Activated CD4-positive, alpha-beta T cell treated with anti-CD3 and anti-CD28 coated beads, Interleukin-10, Interleukin-2, amounts not matched to agents 100 ng/mL and 50 ng/mL, durations not matched to agents 16 hours and 8 hours (primary cell): ENCODE results near the gene CTAGE4.
"Not testable (repeated sequence)": the region's sequence is repeated elsewhere in the genome, so short reads cannot be mapped to it uniquely, and the experiment has no call there.

Source experiments
- DNase-seq: peaks from one replicate; pipeline ENCODE4 v3.0.0-alpha.2; 2020

The CTAGE4 gene

DNA sequence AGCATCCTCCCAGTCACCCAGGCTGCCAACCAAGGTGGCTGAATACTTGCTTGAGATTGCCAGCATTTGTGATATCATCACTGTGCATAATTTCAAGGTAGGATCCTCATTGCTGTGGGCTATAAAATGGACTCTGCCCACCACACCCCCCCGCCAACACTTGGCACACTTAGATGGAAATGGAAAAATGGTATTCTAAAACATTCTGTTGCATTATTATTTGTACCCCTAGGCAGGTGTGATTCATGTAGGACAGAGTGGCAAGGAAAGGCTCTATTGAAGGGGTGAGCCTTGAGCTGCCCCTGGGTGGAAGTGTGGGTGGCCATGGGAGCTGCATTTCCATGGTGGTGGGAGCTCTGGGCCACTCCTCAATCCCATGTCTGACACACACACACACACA is 35.3 kb downstream of the CTAGE4 start:
- DNase-seq = not testable (repeated sequence)

DNA sequence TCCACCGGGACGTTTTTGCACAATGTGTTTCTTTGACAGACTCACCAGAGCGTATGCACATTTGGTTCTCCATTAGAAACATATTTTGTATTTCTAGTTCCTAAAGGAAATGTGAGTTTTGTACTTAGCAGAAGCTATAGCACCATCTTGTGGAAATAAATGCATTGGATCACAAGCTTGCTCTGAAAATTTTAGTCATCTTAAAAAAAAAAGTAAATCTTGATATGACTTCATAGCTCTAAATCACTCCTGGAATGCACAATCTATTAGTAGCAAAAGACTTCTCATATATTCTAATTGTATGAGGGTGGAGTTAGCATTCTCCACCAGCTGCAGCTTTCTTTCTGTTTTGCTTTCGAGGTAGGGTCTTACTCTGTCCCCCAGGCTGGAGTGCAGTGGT is 35.9 kb downstream of the CTAGE4 start:
- DNase-seq = not testable (repeated sequence)

DNA sequence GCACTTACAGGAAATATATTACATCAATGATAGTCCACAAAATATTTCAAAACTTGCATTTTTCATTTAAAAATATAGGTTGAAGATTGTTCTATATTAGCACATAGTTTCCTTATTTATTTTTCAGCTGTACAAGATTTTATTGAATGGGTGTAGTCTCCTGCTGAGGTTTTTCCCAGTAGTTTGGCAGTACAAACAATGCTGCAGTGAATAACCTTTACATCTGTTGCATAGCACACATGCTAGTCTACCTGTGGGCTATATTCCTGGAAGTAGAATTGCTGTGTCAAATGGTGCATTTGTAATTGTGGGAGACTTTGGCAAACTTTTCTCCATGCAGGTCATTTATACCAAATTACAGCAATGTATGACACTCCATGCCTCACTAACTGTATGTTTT is 37.3 kb downstream of the CTAGE4 start:
- DNase-seq = not testable (repeated sequence)

DNA sequence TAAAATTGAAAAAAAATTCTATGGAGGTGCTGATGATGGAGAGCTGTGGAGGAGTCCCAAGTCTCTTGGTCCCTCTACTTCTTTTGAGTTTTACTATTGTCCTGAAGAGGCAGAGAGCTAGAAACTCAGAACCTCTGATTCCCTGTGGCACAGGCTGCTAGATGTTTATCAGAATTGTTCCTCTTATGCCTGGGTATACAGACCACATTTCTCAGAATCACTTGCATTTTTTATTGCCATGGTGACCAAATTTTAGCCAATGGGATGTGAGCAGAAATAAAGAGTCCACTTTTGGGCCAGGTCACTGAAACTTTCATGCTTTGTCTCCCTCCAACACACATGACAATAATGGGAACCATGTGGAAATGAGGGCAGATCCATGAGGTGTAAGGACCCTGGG is 40.4 kb downstream of the CTAGE4 start:
- DNase-seq = not testable (repeated sequence)

DNA sequence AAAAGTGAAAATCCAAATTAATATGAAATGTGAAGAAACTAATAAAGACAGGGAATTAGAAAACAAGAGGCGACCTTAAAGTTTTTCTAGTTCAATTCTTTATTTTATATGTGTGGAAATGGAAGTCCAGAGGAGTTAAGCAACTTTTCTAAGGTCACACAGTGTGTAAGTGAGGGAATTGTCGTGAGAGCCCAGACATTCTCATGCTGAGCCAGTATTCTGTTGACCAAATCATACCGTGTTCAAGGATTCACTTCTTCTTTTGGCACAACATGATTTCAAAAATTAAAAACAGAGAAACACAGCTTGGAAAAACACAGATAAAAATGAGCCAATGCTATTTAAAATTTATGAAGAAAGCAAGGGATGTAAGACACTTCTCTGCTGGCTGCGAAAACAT is 43.6 kb downstream of the CTAGE4 start:
- not testable (repeated sequence) for DNase-seq

DNA sequence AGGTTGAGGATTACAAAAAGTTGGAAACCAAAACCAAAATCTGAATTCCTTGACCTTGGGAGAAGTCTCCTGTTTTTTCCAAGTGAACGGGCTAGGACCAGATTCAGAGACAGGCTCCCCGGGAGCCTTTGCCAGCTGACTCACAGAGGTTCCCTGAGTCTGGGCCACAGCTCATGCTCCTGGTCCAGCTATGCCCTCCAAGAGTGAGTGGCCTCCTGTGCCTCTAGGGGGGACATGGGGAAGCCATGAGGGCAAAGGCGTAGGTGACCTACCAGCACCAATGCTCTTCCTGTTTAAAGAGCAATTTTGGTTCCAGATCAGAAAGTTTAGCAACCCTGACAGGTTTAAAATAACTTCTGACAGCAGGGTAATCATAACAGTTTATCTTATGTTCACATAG is 45.5 kb downstream of the CTAGE4 start:
- DNase-seq = not testable (repeated sequence)

DNA sequence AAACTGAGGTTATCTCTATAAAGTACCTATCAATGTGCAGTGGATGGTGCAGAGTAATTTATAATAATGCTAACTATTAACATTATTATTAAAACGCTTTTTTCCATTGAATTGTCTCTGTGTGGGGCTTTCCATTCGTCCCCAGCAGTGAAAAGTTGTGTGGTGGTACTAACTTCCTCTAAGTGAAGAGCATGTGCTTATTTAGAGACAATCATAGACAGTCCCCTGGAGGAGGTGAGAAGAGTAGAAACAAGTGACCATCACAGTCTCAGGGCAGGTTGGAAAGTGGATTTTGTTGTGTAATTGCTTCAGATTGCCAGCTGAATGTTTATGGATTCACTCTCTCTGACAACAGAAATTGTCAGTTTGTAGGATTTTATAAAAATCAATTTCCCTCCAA is 47.8 kb downstream of the CTAGE4 start:
- DNase-seq = not testable (repeated sequence)

DNA sequence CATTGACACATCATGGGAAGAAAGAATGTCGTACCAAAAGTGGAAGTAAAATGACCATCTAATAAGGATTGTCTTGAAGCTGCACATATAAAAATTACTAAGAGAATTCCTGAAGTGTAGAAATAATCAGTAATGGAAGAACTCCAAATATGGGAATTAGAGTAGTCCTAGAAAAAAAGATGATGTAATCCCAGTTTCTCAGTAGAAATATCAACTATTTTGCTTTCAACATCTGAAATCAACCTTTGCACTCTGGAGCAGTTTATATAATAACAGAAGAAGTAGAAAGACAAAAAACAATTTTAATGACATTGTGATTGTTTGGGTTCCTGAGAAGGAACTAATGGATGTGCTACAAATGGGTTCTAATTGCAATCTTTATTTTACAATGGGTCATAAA is 49.8 kb downstream of the CTAGE4 start:
- not testable (repeated sequence) for DNase-seq
